Endothelial cell of umbilical vein (primary cell): ENCODE measurements around the gene HTRA1.

Experiments
- CTCF ChIP-seq, 2 donors: IDR thresholded peaks; 1 replicate in 1 of 2; 2 replicates in 1 of 2; pipeline ENCODE4 v1.5.1; 2011; ENCODE audit warnings: low read length in 2 of 2, mild to moderate bottlenecking in 2 of 2, moderate library complexity in 2 of 2, control low read depth in 1 of 2, inconsistent platforms in 1 of 2, low read depth in 1 of 2; ENCODE audit not compliant: insufficient read depth in 1 of 2; ENCODE audit errors: extremely low read depth in 1 of 2
- EZH2 ChIP-seq: IDR thresholded peaks from 2 replicates; pipeline ENCODE4 v1.6.1; 2012; ENCODE audit warnings: borderline replicate concordance, low read depth, mild to moderate bottlenecking, moderate library complexity, low read length, inconsistent platforms; ENCODE audit not compliant: severe bottlenecking
- GATA2 ChIP-seq: IDR thresholded peaks from 2 replicates; pipeline ENCODE4 v1.7.0; 2011; ENCODE audit warnings: low read depth, mild to moderate bottlenecking, moderate library complexity, mixed read lengths, low read length; ENCODE audit not compliant: insufficient read length, insufficient read depth
- JUN ChIP-seq: IDR thresholded peaks from 2 replicates; pipeline ENCODE4 v1.6.1; 2011; ENCODE audit warnings: borderline replicate concordance, low read depth; ENCODE audit not compliant: insufficient read length, insufficient read depth
- MAX ChIP-seq: IDR thresholded peaks from 2 replicates; pipeline ENCODE4 v1.6.1; 2011; ENCODE audit not compliant: insufficient read depth, insufficient read length
- MYC ChIP-seq: IDR thresholded peaks from one replicate; pipeline ENCODE4 v1.6.1; 2011; ENCODE audit warnings: mild to moderate bottlenecking, low read depth, low read length
- POLR2A ChIP-seq: IDR thresholded peaks from 2 replicates; pipeline ENCODE4 v1.6.1; 2012; ENCODE audit warnings: low read depth, mild to moderate bottlenecking, control low read depth, low read length

GRCh38 chr10:122469848-122470247, 8.5 kb downstream of the HTRA1 start:
- no peak for TF ChIP-seq POLR2A
- no peak for TF ChIP-seq CTCF (IDR thresholded peaks at IDR 0.05; ENCODE audit: extremely low read depth in 1 of 2, insufficient read depth in 1 of 2, low read depth in 1 of 2, low read length in 2 of 2)
- no peak for TF ChIP-seq EZH2
- no peak for TF ChIP-seq JUN
- no peak for TF ChIP-seq GATA2
- no peak for TF ChIP-seq MYC
- TF ChIP-seq MAX: no peak
